ENCODE results near the gene THADA. TPM values are rescaled to one million over a fixed set of nuclear protein-coding genes. Genes with fewer than 3 reads are reported as not detected.

The THADA gene
- total and polyA plus RNA-seq, 12 donors, result 7.5 to 18.0 (median 15.2) TPM

- intact Hi-C loops (cut with DNase I), result no loop called here
- H3K9me3 ChIP-seq, result peaks cover 0 to 7% (median 0%) of the 10 kb centered on the region in 11 donors
- H3K36me3 ChIP-seq, result no peaks in the 10 kb centered on the region
- H3K4me3 ChIP-seq, result no peak overlapping the region
- no peak for ATAC-seq
- no peak for DNase-seq
- H3K27me3 ChIP-seq, result peaks cover 0 to 58% (median 34%) of the 10 kb centered on the region in 7 donors
- H3K27ac ChIP-seq, result no peak overlapping the region
- TF ChIP-seq, protein P1, sequence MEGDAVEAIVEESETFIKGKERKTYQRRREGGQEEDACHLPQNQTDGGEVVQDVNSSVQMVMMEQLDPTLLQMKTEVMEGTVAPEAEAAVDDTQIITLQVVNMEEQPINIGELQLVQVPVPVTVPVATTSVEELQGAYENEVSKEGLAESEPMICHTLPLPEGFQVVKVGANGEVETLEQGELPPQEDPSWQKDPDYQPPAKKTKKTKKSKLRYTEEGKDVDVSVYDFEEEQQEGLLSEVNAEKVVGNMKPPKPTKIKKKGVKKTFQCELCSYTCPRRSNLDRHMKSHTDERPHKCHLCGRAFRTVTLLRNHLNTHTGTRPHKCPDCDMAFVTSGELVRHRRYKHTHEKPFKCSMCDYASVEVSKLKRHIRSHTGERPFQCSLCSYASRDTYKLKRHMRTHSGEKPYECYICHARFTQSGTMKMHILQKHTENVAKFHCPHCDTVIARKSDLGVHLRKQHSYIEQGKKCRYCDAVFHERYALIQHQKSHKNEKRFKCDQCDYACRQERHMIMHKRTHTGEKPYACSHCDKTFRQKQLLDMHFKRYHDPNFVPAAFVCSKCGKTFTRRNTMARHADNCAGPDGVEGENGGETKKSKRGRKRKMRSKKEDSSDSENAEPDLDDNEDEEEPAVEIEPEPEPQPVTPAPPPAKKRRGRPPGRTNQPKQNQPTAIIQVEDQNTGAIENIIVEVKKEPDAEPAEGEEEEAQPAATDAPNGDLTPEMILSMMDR (IDR thresholded peaks at IDR 0.05), result no peak
- peaks cover 0 to 5% (median 3%) of the 10 kb centered on the region in 9 donors for H3K4me1 ChIP-seq
- WGBS, 2 donors, result 60 to 67% methylated on average over 11 of the region's 11 CpGs
These were observed 35.9 kb upstream of the THADA start for GRCh38 chr2:43631618-43632317.

DNA sequence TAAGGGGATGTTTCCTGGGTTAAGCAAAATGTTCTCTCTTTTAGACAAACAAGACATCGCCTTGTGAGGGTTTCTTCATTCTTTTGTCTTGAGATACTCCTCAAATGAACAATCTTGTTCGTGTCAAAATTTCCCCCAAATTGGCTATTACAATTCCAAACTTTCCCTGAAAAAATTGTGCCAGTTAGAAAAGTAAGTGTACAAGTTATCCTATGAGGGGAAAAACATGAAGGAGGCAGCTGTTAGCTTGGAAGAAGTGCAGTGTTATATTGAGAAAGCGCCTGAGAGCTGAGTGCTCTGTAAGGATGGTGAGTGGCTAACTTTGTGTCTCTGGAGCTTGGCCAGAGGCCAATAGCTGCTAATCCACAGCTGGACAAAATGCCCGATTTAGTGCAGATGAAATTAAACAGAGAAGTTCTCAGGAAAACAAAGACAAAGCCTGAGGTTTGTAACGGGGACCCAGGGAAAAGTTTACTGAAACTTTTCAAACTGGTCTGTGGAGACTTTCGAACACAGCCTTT lies 27.2 kb upstream of the THADA start:
- ATAC-seq (peak in 6 of 8 donors; percentile 68 to 80 (median 73)), DNase-seq (peak in 1 of 2 donors; percentile 36)
- peaks cover 0 to 7% (median 0%) of the 10 kb centered on the region in 11 donors for H3K9me3 ChIP-seq
- no peaks in the 10 kb centered on the region for H3K4me1 ChIP-seq
- peak overlapping the region in 5 of 10 donors; percentile 4 to 42 (median 17) for H3K27ac ChIP-seq
- 41 to 46% methylated on average over 6 of the region's 6 CpGs for WGBS, 2 donors
- TF ChIP-seq, protein P1 (IDR thresholded peaks at IDR 0.05), result no peak
- H3K27me3 ChIP-seq, result peaks cover 0 to 15% (median 0%) of the 10 kb centered on the region in 7 donors
- intact Hi-C loops (cut with DNase I), result no loop called here
- H3K4me3 ChIP-seq, result no peak overlapping the region
- H3K36me3 ChIP-seq, result no peaks in the 10 kb centered on the region

DNA sequence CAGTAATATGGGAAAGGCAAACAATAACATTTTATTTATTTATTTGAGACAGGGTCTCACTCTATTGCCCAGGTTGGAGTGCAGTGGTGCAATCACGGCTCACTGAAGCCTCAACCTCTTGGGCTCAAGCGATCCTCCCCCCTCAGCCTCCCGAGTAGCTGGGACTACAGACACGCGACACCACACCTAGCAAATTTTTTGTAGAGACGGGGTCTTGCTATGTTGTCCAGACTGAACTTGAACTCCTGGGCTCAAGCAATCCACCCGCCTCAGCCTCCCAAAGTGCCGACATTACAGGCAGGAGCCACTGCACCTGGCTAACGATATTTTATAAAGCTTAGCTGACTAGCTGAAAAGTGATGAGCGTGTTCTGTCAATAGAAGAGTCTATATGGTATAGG lies 23.7 kb upstream of the THADA start:
- ATAC-seq (no peak), DNase-seq (no peak)
- no peak overlapping the region for H3K4me3 ChIP-seq
- H3K27me3 ChIP-seq, result peaks cover 0 to 18% (median 0%) of the 10 kb centered on the region in 7 donors
- intact Hi-C loops (cut with DNase I), result loop anchor here in 4 of 10 donors (10.0 kb wide), 4 partner anchors 155 to 265 kb away; partner anchors contain the start of gene DYNC2LI1 (in 2 of the 4)
- H3K27ac ChIP-seq, result no peak overlapping the region
- WGBS, 2 donors, result 95 to 96% methylated on average over 10 of the region's 10 CpGs
- no peaks in the 10 kb centered on the region for H3K4me1 ChIP-seq
- no peaks in the 10 kb centered on the region for H3K9me3 ChIP-seq
- TF ChIP-seq, protein P1 (IDR thresholded peaks at IDR 0.05), result no peak
- no peaks in the 10 kb centered on the region for H3K36me3 ChIP-seq

GRCh38 chr2:43616967-43617680 lies 21.3 kb upstream of the THADA start:
- H3K4me1 ChIP-seq, result no peaks in the 10 kb centered on the region
- WGBS, 2 donors, result 75% methylated on average over 5 of the region's 5 CpGs
- intact Hi-C loops (cut with DNase I), result loop anchor here in 4 of 10 donors (10.0 kb wide), 4 partner anchors 158 to 268 kb away; partner anchors contain the start of gene DYNC2LI1 (in 2 of the 4)
- H3K4me3 ChIP-seq, result no peak overlapping the region
- H3K27ac ChIP-seq, result no peak overlapping the region
- no peaks in the 10 kb centered on the region for H3K9me3 ChIP-seq
- peaks cover 0 to 14% (median 0%) of the 10 kb centered on the region in 7 donors for H3K27me3 ChIP-seq
- H3K36me3 ChIP-seq, result no peaks in the 10 kb centered on the region
- DNase-seq (no peak), ATAC-seq (no peak)
- TF ChIP-seq, protein P1 (IDR thresholded peaks at IDR 0.05), result no peak

Measured in heart right ventricle (tissue), 16 donors.